Suppressor macrophage treated with lipopolysaccharide for 1 hour (primary cell): Measurements from ENCODE around the gene TLL2.

Source experiments
- DNase-seq, 3 donors: peaks; one replicate each; pipeline ENCODE4 v3.0.0-alpha.2; 2020 to 2022

TLL2 gene

DNA sequence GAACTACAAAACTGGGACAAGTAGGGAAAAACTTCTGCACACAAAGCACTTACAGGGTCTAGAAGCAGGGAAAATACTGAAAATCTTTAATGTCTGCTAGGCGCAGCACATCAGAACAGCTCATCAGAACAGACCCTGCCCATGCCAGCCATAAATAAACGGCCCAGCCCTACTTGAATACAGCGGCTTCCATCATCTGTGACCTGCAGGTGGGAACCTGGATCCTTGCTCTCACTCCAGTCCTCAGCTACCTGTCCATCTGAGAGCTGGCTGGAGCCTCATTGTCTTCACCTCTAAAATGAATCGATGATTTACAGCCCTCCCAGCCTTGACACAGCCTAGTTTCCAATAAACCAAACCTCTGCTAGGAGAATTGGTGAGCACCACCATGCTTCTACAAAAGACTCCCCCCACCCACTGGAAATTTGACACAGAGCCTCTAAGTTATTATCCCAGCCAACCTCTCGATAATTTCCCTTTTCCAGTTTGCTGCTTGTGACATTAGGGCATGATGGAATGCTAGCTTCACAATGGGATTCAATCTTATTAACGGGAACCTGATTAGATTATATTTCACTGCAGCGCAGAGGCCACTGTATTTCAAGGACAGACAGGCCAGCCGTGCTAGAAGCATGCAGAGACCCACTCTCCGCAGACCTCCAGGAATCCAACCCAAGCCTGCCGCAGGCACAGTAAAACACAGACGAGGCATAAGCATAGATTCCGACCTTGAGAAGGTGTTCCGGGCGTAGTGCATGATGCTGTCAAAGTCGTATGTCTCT, 93.3 kb downstream of the TLL2 start:
- no peak for DNase-seq

DNA sequence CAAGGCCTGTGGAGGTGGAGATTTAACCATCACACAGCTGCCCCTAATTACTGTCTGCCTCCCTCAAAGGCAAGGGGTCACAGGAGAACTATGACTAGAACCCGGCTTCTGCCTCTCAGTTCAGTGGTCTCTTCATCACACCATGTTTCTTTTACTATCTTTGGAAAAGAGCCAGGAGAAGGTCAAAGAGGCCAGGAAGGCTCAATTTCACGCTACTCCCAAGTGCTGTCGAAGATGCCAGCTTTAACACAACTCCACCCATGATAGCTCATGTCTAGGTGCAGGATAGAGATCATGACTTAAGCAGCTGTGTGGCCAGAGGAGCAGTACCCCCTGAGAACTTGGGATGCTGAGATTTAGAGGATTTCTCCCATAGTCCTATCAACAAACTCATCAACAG, 94.4 kb downstream of the TLL2 start:
- no peak for DNase-seq

DNA sequence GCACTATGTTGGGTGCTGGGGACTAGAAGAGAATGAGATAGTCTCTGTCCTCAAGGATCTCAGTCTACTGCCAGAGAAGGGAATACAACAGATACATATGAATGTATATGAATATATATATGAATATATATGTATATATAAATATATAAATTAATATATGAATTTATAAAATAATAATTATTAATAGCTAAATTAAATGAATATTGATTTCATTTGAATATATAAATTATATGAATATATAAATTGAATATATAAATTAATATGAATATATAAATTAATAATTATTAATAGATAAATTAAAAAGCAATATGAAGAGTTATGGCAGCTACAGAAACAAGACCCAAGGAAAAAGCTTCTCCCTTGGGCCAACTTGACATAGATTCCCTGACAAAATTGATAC, 95.1 kb downstream of the TLL2 start:
- no peak for DNase-seq

DNA sequence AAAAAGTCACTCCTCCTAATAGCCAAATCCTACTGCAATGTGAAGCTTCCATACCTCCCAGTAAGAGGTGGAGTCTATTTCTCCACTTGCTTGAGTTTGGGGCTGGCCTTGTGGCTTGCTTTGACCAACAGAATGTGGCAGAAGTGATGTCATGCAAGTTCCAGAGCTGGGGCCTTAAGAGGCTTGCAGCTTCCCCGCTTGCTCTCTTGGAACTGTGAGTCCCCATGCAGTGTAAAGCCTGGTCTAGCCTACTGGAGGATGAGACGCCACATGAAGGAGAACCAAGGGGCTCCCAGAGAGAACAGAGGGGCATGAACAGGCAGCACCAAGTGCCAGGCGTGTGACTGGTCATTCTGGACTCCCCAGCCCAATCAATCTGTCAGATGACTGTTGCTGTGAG, 96.3 kb downstream of the TLL2 start:
- peak; percentile 28 to 66 (median 56) for DNase-seq

DNA sequence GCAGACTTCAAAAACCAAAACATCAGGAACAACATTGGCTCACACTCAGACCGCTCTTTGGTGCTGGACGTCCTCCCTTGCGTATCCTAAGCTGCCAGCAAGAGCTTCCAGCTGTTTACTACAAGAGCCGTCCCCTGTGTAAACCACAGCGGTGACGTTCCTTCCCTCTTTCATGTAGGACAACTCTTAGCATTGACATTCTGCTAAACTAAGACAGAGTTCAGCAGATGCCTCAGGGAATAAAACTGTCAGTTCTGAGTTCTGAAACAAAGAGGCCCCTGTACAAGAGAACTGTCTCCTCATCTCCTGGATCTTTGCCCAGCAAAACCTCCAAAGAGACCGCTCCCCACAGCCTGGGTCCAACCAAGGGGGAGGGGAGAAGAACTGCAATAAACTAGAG, 97.1 kb downstream of the TLL2 start:
- DNase-seq = peak in 1 of 3 donors; percentile 25

DNA sequence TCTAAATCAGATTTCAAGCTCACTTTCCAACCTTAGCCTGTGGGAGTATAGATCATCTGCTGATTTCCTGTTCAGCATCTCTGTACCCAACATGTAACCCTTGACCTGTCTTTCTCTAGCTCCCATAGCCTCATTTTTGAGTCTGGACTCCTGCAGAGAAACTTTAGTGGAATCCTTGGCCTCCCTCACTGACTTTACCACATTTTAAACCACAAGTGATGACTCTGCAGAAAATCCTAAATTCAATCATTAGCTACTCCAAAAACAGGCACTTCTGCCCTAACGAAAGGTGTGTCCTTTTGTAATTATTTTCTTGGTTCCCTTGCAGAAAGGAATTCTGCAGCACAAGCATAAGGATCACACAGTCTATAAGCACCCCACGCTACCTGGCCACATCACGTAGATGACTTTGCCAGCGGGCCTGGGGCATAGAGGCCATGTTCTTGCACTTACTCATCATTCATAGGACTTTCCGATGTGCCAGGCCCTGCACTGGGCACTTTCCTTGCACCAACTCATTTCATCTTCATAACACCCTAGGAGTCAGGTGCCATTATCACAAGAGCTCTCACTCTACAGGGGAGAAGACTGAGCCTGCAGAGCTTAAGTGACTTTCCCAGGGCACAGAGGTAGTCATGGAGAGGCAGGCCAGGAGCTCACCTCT, 97.7 kb downstream of the TLL2 start:
- DNase-seq = peak in 2 of 3 donors; percentile 30 to 34

DNA sequence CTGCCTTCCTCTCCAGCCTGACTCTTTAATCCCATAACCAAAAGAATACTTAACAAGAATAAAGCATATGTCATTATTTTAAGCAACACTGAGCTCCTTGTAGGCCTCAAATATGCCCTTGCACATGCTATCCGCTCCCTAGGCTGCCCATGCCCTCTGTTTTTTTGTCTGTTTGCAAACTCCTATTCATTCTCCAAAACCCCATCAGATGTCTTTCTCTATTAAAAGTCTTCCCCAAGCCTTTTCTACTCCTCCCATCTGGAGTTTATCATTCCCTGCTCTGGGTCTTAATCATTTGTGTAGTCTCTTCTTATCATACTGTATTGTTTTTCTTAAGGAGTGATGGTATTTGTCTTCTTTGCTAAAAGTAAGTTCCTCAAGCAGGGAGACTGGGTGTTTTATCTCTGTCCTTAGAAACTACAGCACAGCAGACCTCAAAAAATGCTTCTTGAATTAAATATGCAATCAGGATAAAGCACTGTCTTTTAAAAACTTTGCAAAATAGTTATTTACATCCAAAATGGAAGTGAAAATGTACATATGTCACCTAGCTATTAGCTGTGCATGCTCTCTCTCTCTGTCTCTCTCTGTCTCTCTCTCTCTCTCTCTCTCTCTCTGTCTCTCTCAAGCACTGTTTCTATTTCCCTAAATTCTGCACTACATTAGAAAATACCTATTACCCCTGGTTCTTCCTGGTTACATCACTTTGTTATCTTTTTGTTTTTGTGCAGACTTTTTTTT, 98.4 kb downstream of the TLL2 start:
- no peak for DNase-seq

DNA sequence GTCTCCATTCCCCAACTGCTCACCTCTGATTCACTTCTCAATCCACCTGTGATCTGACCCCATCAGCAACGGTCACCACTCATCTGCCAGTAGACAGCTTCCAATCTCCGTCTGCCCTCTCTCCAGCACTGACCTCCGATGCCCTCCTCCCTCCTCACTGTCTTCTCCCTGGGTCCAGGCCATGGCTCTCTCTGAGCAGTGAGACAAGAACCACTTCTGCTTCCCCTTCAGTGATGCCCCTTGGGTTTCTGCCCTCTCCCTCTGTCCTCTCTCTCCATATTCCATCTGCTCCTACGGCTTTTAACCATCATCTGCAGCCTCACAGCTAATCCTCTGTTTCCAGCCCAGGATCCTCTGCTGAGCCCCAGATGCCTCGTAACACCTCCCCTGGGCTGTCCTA, 99.4 kb downstream of the TLL2 start:
- no peak for DNase-seq

DNA sequence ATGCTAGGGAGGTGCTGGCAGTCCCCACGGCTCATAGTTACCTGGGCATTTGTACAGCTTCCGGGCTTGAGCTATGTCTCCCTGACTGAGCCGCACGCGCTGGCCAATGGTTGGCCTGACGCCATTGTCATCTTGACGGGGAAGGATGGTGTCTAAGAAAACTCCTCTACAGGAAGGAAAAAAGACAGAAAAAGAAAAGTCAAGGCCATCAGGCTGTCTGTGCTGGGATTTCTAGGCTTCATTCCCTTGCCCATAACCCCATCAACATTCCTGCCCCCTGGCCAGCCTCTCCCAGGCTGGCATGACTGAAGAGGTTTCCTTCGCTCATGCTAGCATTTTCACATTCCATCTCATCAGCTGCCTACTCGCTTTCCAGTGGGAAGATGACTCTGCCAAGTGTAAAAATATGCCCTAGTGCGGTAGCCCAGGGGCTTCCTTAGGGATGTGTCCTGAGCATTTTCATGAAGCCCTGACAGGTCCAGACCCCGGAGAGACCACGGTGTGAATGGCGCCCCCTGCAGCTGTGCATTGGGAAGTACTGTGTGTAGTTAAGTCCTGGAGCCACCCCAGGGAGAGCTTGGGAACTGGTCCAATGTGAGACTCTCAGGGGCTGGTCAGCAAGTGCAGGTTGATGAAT, 100.5 kb downstream of the TLL2 start:
- DNase-seq = peak in 2 of 3 donors; percentile 10 to 29

DNA sequence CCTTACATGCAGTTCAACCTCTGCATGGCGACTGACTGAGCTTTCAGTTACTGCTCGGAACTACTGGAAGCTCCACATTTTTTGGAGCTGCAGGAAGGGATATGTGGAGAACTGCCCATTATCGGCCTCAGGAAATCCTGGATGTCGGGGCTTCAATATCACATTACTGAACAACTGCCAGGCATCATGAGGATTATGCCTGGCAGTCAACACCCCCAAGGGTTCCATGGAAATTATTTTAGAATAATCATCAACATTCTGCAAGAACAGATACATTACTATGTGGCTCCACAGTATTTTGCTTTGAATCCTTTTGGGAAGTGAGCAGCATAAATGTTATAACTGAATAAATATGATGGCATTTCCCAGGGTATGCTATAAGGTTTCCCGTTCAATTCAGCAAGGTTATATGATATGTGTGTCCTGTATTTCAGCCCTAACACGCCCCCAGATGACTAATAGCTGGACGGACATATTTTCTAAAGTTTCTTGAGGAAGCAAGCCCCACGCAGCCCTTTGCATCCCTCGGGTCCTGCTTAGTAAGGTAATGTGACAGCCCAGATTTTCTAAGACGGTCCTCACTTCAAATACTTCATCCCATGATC, 101.9 kb downstream of the TLL2 start:
- DNase-seq = peak in 1 of 3 donors; percentile 22

DNA sequence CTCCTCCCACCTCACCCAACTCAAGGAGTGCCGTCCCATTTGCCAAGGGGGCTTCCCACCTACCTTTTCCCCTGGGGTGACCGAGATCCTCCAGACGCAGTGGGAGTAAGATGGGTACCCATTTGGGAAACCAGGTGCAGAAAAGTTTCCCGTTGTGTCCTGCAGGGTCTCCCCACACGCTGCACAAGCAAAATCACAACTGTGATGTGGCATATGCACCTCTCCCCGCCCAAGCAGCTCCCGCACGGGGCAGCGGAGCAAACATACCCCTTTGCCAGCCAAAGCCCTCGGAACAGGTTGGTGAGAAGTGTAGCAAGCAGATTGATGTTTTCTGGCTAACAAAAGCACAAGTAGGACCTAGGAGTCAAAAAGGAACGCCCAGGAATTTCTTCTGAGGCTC, 103.4 kb downstream of the TLL2 start:
- DNase-seq = no peak

DNA sequence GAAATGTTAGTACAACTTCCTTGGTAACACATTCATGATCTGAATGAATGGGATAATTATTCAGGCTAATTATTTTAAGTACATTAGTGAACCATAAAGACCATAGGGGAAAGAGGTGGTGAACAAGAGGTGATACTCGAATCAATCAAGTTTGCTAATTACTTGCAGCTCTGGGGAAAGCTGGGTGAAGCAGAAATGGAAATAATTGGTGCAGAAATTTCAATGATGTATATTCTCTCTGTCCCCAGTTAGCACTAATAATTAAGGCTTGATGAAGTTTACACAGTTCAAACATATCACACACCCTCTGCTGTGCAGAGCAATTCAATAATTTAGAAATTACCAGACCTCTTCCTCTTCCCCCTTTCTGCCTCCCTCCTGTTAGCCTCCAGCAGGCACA, 105.5 kb downstream of the TLL2 start:
- DNase-seq = no peak

DNA sequence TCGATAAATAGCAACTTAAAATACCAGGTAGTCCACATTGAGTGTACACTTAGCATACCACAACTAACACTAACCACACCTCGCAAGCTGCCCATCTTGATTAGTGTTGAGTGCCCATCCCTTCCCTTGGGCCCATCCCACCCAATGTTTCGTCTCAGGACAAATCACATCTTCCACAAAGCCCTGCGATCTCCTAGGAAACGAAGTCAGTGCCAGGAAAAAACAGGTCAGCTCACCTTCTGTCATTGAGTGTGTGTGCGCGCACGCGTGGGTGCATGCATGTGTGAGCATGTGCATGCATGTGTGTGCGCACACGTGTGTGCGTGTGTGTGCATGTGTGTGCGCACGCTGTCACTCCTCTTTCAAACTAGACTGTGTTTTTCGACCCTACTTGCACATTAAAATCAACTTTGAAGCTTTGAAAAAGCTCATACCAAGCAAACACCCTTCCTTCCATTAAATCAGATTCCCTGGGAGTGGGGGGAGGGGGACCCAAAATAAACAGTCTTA, 106.1 kb downstream of the TLL2 start:
- no peak for DNase-seq

DNA sequence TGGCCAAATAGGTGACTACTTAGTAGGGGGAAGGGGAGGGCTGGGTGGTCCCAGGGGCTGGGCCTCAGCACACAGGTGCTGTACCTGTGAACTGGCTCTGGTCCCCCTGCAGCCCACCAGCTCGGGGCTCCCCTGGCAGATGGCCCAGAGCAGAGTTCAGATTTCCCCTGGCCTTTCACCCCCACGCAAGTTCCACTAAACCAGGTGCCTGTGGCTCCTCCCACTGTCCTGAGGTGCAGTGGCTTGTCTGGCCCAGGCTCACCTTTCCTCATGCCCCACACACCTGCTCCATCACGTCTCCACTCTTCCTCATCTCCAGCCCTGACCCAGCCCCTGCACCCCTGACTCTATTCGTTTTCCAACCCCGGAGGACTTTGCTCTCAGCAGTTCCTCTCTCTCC, 107.6 kb downstream of the TLL2 start:
- DNase-seq = no peak

DNA sequence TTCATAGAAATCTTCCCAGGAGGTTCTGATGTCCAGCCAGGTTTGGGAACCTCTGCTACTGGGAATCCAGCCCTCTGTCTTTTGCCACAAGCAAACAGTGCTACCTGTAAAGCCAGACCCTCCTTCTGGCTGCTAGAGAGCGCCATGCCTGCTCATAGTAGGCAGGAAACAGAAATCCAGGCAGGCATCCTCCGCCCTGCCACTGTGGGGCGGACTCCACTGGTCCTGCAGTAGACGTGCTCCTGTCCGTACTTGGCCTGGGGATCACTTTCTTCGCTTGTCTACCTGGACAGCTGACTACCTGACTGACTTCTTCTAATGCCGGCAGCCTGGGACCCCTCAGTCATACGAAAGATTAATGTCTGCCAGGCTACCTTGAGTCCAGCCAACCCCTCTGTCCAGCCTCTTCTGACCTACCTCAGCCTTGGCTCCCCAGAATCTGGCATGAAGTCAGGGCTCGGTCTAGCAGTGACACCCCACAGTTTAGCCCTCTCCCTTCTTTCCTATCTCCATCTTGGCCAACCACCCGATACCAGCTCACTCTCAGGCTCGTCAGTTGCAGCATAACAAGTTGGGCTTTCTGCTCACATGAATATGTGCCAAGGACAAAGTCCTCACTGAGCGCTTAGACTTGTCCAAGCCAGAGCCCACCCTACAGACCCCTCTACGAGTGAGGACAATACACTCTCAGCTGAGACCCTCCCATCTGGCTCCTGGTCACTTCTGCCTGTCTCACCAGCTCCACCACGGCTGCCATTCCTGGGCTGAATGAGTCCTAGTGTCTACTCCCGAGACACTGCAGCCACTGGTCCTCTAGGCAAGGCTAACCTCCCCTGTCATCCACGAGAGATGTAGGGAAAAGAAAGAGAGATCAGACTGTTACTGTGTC, 111.1 kb downstream of the TLL2 start:
- DNase-seq = no peak

DNA sequence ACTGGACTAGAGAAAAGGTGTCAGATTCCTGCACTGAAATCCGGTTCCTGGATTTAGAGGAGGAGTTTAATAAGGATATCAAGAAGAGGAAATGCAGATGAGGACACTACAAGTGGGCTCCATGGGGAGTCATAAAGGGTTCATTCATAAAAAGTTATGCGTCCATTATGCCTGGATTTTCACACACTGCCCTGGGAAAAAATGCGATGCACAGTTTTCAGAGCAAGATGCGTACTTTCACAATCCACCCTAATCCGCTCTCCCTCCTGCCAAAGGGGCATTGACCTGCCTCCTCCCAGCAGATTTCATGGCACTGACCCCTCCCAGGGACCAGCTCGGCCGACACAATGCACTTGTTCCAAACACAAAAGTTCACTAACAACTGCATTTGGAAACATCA, 112.7 kb downstream of the TLL2 start:
- no peak for DNase-seq

DNA sequence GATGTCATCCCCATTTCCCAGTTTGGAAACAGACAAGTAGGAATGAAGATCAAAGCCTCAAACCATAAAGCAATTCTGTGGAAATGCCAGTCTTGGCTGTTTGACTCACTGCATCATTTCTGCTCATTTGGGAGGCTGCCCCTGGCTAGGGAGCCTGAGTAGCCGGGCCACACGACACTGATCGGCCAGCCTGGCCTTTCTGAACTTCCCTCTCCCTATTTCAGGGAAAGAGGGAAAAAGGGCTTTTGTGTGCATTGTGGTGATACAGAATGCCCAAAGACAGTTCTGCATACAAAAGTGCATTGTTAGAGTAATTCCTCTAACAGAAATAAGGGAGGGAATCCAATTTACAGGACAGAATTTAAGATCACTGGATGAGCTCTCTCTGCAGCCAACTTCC, 113.3 kb downstream of the TLL2 start:
- no peak for DNase-seq

DNA sequence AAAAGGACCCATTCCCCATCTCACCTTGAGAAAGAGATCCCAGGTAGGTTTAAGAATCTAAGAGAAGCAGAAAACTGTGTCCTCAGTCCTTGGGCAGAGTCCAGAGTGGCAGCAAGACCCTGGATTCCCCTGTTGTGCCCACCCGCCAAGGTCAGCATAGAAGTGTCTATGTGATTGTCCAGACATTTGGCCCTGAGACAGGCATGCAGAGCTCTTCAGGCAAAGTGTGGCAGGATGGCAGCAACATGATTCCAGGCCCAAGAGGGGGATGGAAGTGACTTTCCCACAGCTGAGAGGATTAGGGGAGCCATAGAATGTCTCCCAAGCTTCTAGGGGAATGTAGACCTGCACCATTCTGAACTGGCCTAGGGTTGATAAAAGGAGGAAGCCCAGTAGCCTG, 115.8 kb downstream of the TLL2 start:
- no peak for DNase-seq

DNA sequence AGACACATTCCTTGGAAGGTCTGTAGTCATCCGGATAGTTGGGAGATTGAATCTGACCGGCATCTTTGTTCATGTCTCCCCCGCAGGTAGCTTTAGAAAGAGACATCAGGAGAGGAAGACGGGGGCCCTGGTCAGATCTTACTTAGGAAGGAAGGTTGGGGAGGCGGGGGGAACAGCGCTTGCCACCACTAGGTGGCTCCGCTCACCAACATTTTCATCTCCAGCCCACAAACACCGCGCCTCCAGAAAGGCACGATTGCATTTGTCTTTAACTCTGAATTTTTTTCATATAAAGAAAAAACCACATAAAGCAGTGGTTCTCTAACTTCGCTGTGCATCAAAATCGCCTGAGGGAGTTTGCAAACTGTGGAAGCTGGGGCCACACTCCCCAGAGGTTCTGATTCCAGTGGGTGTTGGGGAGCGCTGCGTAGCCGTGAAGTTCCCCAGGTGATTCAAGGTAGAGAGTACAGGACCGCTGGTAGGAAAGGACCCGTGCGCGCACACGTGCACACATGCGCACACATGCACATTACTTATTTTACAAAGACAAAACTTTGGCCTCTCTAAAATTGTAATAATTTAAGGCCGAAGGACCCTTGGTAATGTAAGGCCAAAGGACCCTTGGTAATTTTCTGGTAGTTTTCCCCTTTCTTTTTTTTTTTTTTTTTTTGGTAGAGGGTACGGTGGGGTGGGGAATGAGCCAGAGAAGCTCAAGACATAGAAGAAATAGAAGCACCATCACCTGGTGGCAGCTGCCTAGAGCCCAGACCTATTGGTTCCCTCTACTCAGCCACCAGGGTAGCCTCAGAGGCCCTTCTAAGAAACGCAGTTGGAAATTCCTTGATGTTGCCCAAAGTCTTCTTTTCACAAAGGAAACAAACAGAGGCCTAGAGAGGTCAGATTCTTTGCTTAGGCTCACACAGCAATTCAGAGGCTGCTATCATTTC, 117.5 kb downstream of the TLL2 start:
- peak; percentile 80 to 85 (median 84) for DNase-seq

DNA sequence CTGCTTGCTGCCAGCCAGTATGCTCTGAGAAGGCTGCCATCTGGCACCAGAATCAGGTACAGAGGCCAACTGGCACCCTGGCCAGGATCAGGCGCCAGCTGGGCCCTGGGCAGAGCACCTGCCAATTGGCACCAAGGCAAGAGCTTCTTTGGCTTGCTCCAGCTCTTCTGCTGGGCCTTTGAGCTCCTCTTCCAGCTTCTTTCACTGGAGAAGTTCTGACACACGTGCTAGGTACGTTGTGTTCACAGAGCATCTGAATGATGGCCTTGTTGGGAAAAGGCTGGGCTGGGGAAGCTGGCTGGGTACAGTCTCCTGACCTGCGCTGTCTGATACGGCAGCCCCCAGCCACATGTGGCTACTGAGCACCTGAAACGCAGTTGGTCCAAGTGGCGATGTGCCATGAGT, 123.3 kb downstream of the TLL2 start:
- no peak for DNase-seq

DNA sequence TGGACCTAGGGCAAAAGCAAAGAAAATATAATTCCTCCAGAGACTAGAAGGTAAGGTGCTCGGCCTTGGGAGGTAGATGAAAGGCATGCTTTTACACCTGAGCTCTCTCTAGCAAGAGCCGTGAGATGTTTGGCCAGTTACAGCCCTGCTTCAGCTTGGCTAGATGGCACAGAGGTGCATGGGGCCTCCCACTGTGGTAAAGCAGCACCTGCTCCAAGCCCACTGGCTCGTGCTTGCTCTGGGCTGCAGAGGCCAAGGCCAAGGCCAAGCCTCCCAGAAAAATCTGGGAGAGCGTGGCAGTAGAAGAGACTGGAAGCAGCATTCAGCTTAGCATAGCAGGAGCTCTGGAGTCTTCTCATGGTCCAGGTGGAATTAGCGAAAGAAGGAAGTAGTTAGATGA, 123.9 kb downstream of the TLL2 start:
- no peak for DNase-seq
